ENCODE results near the gene NCEH1. TPM values are rescaled to one million over a fixed set of nuclear protein-coding genes. Genes with fewer than 3 reads are reported as not detected.
A peak's percentile ranks its signal among the peaks of the same experiment; 100 is the strongest.

The NCEH1 gene
- total RNA-seq, 2 experiments from 2014 or later = 0.33 to 0.50 TPM

DNA sequence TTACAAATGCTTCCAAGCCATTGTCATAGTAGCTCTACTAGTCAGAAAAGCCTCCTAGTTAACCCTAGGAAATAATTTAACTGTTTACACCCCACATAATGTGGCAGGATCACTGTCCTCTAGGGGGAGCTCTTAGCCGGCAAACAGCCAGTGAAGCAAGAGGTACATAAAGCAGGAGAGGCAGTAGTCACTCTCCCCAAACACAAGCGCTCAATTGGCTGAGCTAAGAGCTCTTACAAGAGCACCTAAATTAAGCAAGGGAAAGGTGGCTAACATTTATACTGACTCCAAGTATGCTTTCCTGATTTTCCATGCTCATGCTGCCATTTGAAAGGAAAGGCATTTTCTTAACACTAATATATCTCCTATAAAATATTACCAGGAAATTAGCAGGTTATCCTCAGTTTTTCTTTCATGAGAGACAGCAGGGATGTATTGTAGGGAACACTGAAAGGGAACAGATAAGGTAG is 37.6 kb downstream of the NCEH1 start:
- H3K4me1 Mint-ChIP-seq (ENCODE audit: low read depth) = peaks cover 6% of the 10 kb centered on the region
- H3K27me3 ChIP-seq (ENCODE audit: control insufficient read depth in 1 of 2, insufficient read depth in 2 of 2, low read length in 2 of 2) = no peaks in the 10 kb centered on the region
- no peaks in the 10 kb centered on the region for H3K36me3 ChIP-seq (ENCODE audit: insufficient read depth, low read length)
- H3K4me1 ChIP-seq (ENCODE audit: insufficient read depth, low read length) = no peaks in the 10 kb centered on the region
- no peaks in the 10 kb centered on the region for H3K27me3 Mint-ChIP-seq
- TF ChIP-seq, protein P1, sequence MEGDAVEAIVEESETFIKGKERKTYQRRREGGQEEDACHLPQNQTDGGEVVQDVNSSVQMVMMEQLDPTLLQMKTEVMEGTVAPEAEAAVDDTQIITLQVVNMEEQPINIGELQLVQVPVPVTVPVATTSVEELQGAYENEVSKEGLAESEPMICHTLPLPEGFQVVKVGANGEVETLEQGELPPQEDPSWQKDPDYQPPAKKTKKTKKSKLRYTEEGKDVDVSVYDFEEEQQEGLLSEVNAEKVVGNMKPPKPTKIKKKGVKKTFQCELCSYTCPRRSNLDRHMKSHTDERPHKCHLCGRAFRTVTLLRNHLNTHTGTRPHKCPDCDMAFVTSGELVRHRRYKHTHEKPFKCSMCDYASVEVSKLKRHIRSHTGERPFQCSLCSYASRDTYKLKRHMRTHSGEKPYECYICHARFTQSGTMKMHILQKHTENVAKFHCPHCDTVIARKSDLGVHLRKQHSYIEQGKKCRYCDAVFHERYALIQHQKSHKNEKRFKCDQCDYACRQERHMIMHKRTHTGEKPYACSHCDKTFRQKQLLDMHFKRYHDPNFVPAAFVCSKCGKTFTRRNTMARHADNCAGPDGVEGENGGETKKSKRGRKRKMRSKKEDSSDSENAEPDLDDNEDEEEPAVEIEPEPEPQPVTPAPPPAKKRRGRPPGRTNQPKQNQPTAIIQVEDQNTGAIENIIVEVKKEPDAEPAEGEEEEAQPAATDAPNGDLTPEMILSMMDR (IDR thresholded peaks at IDR 0.05) = peak; percentile 55
- H3K9me3 Mint-ChIP-seq = no peaks in the 10 kb centered on the region
- H3K36me3 Mint-ChIP-seq (ENCODE audit: low read depth) = no peaks in the 10 kb centered on the region
- CTCF ChIA-PET = interaction anchor here (0.6 to 1.7 kb wide), 4 partner anchors 10 to 341 kb away, joined by 3 to 4 read pairs (median 3); no protein-coding TSS in a partner anchor
- intact Hi-C loops (cut with DNase I, micrococcal nuclease) = no loop called here
- H3K27ac ChIP-seq (ENCODE audit: low read depth in 1 of 2, low read length in 2 of 2) = no peak overlapping the region
- POLR2A ChIA-PET = interaction anchor here (0.7 kb wide), 1 partner anchor 228 kb away, joined by 3 read pairs; no protein-coding TSS in a partner anchor
- H3K27ac Mint-ChIP-seq = no peak overlapping the region
- ATAC-seq (ENCODE audit: poor library complexity) = no peak
- DNase-seq = peak; percentile 12 to 73 (median 34)
- no peak overlapping the region for H3K4me3 Mint-ChIP-seq
- no peaks in the 10 kb centered on the region for H3K9me3 ChIP-seq (ENCODE audit: control insufficient read depth in 1 of 2, insufficient read depth in 1 of 2, low read length in 2 of 2)
- no peak overlapping the region for H3K4me3 ChIP-seq (ENCODE audit: low read length)

DNA sequence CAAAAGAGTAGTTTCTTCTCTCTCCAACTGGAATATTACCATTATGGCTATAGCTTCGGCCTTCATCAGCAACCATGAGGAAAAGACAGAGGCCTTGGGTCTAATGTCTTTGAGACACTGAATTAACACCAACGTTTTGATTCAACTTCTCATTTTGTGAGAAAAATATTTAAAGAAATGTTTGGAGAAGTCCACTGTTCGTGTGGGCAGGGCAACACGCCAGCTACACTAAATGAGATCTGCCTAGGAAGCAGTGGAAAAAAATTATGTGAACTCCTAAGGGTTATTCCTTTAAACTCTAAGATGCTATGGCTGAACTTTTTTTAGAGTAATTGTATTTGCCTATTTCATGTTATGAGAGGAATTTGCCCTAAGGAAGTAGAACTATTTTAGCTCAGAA is 41.8 kb downstream of the NCEH1 start:
- Histone ChIP-seq H3K27ac (ENCODE audit: low read depth in 1 of 2, low read length in 2 of 2) (no peak overlapping the region), H3K4me1 (ENCODE audit: insufficient read depth, low read length) (peaks cover 18% of the 10 kb centered on the region), H3K36me3 (ENCODE audit: insufficient read depth, low read length) (no peaks in the 10 kb centered on the region), H3K27me3 (ENCODE audit: control insufficient read depth in 1 of 2, insufficient read depth in 2 of 2, low read length in 2 of 2) (no peaks in the 10 kb centered on the region), H3K9me3 (ENCODE audit: control insufficient read depth in 1 of 2, insufficient read depth in 1 of 2, low read length in 2 of 2) (no peaks in the 10 kb centered on the region), H3K4me3 (ENCODE audit: low read length) (no peak overlapping the region)
- ATAC-seq (ENCODE audit: poor library complexity) = no peak
- CTCF ChIA-PET = interaction anchor here (1.2 to 3.5 kb wide), 2 partner anchors 16 to 337 kb away, joined by 4 to 13 read pairs; no protein-coding TSS in a partner anchor
- TF ChIP-seq, protein P1 (IDR thresholded peaks at IDR 0.05) = no peak
- Mint-ChIP-seq H3K4me3 (no peak overlapping the region), H3K9me3 (no peaks in the 10 kb centered on the region), H3K4me1 (ENCODE audit: low read depth) (peaks cover 16% of the 10 kb centered on the region), H3K27ac (no peak overlapping the region), H3K36me3 (ENCODE audit: low read depth) (peaks cover 4% of the 10 kb centered on the region), H3K27me3 (no peaks in the 10 kb centered on the region)
- DNase-seq = no peak
- POLR2A ChIA-PET = no interaction called here
- intact Hi-C loops (cut with DNase I, micrococcal nuclease) = no loop called here

GRCh38 chr3:172666873-172667694 is 43.8 kb downstream of the NCEH1 start:
- Histone ChIP-seq H3K4me3 (ENCODE audit: low read length) (no peak overlapping the region), H3K4me1 (ENCODE audit: insufficient read depth, low read length) (peaks cover 18% of the 10 kb centered on the region), H3K27ac (ENCODE audit: low read depth in 1 of 2, low read length in 2 of 2) (no peak overlapping the region), H3K27me3 (ENCODE audit: control insufficient read depth in 1 of 2, insufficient read depth in 2 of 2, low read length in 2 of 2) (no peaks in the 10 kb centered on the region), H3K9me3 (ENCODE audit: control insufficient read depth in 1 of 2, insufficient read depth in 1 of 2, low read length in 2 of 2) (no peaks in the 10 kb centered on the region), H3K36me3 (ENCODE audit: insufficient read depth, low read length) (no peaks in the 10 kb centered on the region)
- intact Hi-C loops (cut with DNase I, micrococcal nuclease) = loop anchor here (1.0 to 2.0 kb wide), 4 partner anchors 176 to 335 kb away; no protein-coding TSS in a partner anchor
- TF ChIP-seq, protein P1 (IDR thresholded peaks at IDR 0.05) = peak; percentile 74
- ATAC-seq (ENCODE audit: poor library complexity) (peak; percentile 67), DNase-seq (peak; percentile 45 to 87 (median 70))
- ChIA-PET CTCF (interaction anchor here (0.9 to 3.5 kb wide), 7 partner anchors 8 to 335 kb away, joined by 3 to 13 read pairs (median 4); no protein-coding TSS in a partner anchor), POLR2A (no interaction called here)
- H3K4me3 Mint-ChIP-seq = no peak overlapping the region
- no peaks in the 10 kb centered on the region for H3K9me3 Mint-ChIP-seq
- H3K36me3 Mint-ChIP-seq (ENCODE audit: low read depth) = peaks cover 4% of the 10 kb centered on the region
- no peak overlapping the region for H3K27ac Mint-ChIP-seq
- peaks cover 16% of the 10 kb centered on the region for H3K4me1 Mint-ChIP-seq (ENCODE audit: low read depth)
- no peaks in the 10 kb centered on the region for H3K27me3 Mint-ChIP-seq
